GM12891 (cell line): Measurements from ENCODE around the gene ARIH2.

Experiments used
- POLR2A ChIP-seq: IDR thresholded peaks from 2 replicates; pipeline ENCODE4 v1.6.1; 2011; ENCODE audit warnings: low read depth, low read length, control low read depth
- POLR2AphosphoS5 ChIP-seq: IDR thresholded peaks from 2 replicates; pipeline ENCODE4 v1.6.1; 2011; ENCODE audit warnings: low read depth, low read length, control low read depth
- POU2F2 ChIP-seq: IDR thresholded peaks from 2 replicates; pipeline ENCODE4 v1.6.1; 2011; ENCODE audit warnings: low read depth, mild to moderate bottlenecking, control low read depth, low read length, moderate library complexity
- SPI1 ChIP-seq: IDR thresholded peaks from 2 replicates; pipeline ENCODE4 v1.6.1; 2011; ENCODE audit warnings: low read depth, low read length, control low read depth
- TAF1 ChIP-seq: IDR thresholded peaks from 2 replicates; pipeline ENCODE4 v1.6.1; 2011; ENCODE audit warnings: low read depth, low read length, control low read depth

DNA sequence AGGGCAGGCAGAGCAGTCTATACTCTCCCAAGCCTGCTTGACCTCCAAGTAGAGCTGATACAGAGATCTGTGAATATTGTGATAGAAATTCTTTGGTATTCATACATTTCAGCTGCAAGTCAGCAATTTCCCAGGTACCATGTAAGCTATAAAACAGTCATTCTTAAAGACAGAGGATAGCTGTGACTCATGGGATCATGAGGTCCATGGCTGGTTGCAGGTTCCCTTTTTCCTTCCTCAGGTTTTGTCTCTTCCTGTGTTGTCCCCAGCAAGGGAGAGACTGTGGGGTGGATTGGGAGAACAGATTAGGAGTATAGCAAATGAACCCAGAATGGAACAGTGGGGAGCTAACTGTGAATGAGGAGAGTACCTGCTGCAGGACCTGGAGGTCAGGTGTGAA is 66.0 kb downstream of the ARIH2 start:
- TF ChIP-seq POLR2A (no peak), TAF1 (no peak), POLR2AphosphoS5 (no peak), SPI1 (no peak), POU2F2 (no peak)
